HS-27A (cell line): ENCODE measurements around the gene POU4F2.

Experiments
- DNase-seq: peaks from one replicate; pipeline ENCODE4 v3.0.0-alpha.2; 2012; ENCODE audit warnings: low read depth, missing footprints

POU4F2 gene, protein sequence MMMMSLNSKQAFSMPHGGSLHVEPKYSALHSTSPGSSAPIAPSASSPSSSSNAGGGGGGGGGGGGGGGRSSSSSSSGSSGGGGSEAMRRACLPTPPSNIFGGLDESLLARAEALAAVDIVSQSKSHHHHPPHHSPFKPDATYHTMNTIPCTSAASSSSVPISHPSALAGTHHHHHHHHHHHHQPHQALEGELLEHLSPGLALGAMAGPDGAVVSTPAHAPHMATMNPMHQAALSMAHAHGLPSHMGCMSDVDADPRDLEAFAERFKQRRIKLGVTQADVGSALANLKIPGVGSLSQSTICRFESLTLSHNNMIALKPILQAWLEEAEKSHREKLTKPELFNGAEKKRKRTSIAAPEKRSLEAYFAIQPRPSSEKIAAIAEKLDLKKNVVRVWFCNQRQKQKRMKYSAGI

DNA sequence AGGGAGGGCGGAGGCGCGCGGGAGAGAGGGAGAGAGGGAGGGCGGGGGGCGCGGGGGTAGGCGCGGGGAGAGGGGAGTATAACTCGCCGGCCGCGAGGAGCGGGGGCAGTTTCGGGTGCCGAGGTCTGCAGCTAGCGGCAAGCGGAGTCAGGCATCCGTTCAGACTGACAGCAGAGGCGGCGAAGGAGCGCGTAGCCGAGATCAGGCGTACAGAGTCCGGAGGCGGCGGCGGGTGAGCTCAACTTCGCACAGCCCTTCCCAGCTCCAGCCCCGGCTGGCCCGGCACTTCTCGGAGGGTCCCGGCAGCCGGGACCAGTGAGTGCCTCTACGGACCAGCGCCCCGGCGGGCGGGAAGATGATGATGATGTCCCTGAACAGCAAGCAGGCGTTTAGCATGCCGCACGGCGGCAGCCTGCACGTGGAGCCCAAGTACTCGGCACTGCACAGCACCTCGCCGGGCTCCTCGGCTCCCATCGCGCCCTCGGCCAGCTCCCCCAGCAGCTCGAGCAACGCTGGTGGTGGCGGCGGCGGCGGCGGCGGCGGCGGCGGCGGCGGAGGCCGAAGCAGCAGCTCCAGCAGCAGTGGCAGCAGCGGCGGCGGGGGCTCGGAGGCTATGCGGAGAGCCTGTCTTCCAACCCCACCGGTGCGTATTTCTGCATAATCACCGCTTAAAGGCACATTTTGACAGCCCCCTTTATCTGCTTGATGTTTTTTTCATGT is at the start of gene POU4F2:
TSS of gene POU4F2 (plus strand) at position 108 of the 720 bp plus-strand sequence. CDS start at position 356, 248 bp downstream.
- DNase-seq: no peak

DNA sequence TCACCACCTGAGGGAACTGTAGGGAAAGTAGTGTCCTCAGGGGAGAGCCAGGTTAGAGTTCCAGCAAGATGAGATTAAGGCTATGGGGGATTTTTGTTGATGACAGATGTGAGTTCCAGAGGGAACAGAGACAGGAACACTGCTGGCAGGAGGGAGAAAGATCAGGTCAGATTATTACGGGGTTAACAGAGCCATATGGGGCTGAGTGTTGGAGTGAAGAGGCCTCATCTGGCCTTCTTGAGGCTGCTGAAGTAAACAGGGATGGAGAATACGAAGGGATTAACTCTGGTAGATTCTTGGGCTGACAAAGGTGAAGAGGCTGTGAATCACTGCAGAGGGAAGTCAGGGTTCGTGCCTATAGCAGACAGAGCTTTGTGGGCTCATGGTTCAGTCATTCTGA is 47.9 kb upstream of the POU4F2 start:
- DNase-seq: no peak

DNA sequence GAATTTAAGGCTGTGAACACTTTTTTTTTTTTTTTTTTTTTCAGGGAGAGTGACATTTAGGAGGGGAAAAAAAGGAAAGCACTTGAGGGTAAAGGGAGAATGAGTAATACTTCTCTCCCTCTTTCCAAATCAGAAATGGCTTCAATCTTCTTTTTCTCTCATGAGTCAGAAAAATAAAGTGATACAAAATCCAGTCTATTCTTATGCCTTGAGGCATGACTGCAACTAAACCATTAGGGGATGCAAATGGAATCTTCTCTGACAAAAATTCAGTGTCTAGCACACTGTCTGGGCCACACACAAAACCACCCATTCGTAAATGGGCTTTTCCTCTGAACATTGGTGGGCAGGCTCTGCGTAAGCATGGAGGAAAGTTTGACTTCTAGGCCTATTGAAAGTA is 46.7 kb upstream of the POU4F2 start:
- no peak for DNase-seq

DNA sequence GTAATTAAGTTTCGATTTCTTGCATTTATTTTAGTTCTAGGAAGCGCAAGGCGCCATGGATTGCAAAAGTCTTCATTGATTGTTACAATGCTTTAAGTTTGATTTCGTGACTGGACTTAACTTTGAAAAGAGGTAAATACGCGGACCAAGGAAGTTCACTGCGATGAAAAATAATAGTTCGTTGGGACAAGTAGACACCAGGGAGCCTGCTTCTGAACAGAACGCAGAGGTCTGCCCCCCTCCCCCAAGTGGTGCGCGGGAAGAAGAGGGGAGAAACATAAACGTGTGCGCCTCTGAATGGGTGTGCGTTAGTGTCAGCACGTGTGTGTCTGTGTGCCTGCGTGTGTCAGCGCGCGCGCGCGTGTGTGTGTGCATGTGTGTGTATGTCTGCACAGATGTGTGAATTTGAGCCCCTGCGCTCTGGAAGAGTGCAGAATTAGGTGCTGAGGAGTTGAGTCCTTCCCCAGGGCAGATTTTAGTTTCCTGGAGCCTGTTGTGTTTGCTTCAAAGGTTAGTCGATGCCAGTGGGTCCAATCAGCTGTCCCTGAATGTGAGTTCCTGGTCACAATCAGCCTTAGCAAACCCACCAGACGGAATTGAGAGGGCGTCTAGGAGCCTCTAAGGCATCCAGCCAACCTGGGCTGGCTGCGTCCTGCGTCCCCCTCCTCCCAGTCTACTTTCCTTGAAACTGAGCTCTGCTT is 5.8 kb upstream of the POU4F2 start:
- DNase-seq: no peak

DNA sequence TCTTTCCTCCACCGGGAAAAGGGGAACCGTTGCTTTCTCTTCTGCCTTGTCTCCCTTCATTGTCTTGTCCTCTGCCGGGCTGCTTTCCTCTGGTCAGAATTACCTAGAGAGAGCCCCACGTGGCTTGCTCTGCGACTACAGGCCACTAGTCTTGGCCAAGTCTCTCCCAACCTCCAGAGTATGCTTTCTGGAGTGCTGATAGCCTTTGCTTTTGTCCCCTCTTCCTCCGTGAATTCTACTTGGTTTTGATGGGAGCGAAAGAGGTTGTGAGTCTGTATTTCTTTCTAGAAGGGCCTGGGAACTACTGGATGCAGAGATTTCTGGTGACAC is 5.3 kb upstream of the POU4F2 start:
- no peak for DNase-seq

DNA sequence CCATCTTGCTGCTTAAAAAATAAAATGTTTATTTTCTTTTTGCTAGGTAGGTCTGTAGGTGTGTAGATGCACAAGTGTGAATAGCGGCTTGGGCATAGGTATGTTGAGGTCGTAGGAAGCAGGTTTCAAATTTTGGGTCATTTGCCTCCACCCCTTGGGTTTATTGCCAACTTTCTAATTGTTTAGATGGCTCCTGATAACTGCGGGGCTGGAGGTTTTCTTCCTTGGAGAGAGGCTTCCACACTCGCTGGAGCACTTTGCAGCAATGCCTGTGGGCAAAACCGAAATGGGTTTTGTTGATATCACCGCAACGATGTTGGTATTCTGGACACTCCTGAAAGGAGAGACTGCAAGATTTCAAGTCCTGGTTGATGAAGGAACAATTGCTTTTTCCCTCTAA is 3.9 kb upstream of the POU4F2 start:
- DNase-seq: no peak

DNA sequence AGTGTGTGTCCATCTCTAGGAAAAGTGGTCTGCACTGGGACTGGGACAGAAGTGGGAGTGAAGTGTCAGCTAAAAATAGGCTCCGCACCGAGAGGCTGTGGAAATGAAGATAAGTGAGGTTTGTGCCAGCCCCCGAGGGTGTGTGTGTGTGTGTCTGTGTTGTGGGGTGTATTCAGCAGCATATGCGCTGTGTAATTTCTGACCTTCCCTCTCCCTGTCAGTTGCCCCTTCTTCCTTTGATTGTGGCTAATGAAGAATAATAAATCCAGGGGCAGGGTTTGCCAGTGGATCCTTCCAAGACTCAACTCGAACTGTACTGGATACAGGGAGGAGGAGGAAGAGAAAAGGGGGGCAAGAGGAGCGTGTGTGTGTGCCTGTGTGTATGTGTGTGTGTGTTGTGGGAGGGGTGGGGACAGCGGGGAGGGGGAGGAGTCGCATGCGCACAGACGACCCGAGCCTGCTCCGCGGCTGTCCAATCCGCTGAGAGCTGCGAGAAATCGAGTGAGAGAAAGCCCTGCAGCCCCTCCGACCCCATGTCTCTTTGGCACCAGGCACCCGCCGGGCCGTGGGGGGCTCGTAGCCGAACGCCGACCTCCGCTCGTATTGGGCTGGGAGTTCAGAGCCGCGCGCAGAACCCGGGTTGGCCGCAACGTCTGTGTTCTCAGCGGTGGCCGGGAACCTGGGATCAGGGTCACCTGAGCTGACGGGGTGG is 916 bp upstream of the POU4F2 start:
- DNase-seq: no peak

DNA sequence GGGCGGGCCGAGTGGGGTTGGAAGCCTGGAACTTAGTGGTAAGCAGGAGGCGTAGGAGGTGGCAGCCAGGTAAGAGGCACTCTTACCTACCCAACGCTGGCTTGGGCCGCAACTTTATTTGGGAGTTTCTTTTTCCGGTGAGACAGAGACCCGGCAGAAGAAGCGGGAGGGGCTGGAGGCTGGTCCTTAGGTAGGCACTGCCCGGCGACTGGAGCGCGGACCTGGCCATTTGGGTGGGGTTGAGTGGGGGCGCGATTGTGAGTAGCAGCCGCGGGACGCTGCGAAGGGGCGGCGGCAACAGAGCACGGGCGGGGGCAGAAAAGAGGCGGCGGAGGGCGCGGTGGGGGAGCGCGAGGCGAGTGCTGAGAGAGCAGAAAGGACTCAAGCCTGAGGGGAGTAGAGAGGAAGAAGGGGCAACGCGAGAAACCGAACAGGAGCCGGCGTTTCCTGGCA is 334 bp upstream of the POU4F2 start:
- no peak for DNase-seq

DNA sequence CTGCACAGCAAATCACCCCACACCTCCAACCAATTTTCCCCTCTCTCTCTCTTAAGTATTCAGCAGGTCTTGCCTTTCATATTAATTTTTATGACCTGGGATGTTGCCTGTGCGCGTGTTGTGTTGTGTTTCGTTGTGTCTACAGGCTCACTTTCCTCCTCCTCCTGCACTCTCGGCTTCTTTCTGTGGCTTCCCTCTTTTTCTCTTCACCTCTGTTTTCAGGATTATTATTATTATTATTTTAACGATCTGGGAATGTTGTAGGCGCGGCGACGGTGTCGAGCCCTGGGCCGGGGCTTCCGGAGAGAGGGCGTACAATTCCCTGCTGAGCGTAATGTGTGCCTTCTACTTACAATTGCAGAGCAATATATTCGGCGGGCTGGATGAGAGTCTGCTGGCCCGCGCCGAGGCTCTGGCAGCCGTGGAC is 826 bp downstream of the POU4F2 start:
- no peak for DNase-seq

DNA sequence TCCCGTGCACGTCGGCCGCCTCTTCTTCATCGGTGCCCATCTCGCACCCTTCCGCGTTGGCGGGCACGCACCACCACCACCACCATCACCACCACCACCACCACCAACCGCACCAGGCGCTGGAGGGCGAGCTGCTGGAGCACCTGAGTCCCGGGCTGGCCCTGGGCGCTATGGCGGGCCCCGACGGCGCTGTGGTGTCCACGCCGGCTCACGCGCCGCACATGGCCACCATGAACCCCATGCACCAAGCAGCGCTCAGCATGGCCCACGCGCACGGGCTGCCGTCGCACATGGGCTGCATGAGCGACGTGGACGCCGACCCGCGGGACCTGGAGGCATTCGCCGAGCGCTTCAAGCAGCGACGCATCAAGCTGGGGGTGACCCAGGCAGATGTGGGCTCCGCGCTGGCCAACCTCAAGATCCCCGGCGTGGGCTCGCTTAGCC is 1.4 kb downstream of the POU4F2 start:
- no peak for DNase-seq

DNA sequence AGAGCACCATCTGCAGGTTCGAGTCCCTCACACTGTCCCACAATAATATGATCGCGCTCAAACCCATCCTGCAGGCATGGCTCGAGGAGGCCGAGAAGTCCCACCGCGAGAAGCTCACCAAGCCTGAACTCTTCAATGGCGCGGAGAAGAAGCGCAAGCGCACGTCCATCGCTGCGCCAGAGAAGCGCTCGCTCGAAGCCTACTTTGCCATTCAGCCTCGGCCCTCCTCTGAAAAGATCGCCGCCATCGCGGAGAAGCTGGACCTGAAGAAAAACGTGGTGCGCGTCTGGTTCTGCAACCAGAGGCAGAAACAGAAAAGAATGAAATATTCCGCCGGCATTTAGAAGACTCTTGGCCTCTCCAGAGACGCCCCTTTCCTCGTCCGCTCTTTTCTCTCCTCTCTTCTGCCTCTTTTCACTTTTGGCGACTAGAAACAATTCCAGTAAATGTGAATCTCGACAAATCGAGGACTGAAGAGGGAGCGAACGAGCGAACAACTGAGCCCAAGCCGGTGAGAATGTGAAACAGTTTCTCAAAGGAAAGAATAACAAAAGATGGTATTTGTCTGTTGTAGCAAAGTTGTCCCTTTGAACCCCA is 1.9 kb downstream of the POU4F2 start:
- DNase-seq: no peak

DNA sequence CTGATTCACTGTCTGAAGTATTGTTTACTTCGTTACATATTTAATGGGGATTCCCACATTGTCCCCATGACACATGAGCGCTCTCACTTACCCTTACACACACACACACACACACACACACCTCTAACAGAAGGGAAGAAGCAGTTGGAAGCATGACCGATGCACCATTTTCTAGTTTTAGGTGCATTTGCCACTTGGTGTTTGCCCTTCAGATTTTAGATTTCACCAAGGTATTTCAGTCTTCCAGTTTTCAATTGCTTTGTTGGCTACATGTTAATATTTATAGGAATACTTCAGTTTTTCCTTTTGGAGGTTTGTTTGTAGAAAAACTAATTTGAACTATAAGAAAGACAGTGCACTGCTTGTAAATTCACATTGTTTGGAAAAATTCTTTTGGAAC is 3.1 kb downstream of the POU4F2 start:
- DNase-seq: no peak

DNA sequence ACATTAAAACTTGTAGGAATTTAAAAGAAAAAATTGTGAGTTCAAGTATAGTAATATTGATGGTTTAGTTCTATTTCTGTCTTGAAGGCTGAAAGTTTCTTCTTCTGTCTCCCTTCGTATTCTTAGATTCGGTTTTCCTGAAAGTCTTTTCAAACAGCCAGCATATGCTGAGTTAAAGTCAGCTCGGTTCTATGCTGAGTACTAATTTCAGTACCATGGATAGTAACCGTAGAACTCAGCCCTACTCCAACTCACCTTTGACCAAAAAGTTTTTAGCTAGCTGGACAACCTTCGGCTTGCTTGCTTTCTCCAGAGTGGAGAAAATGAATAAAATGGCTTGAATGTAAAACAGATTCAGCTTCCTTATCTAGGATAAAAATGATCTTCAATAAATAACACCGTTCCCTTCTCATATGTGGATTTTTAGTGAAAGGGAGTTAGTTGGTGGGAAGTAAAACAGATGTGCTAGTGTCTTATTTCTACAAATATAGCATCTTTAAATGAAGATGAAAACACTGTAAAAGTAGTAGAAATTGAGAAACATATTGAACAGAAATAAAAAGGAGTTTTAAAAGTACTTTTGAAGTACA is 5.2 kb downstream of the POU4F2 start:
- no peak for DNase-seq

DNA sequence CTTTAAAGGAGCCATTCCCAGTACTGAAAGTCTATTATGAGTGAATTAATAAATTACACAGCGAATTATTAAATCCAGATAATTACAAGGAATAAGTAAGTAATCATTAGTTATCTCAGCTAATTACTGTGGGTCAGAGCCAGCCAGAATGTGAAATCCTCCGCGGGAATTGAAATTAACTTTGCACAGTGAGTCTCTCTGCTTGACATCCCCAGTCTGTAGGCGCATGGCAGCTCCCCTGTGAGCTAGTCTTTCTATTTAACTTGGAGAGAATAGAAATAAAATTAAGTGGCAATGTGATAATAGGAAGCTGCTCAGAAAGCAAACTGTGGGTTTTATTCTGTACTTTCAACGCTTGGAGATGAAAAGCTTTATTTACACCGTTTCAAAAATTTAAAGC is 7.2 kb downstream of the POU4F2 start:
- no peak for DNase-seq

DNA sequence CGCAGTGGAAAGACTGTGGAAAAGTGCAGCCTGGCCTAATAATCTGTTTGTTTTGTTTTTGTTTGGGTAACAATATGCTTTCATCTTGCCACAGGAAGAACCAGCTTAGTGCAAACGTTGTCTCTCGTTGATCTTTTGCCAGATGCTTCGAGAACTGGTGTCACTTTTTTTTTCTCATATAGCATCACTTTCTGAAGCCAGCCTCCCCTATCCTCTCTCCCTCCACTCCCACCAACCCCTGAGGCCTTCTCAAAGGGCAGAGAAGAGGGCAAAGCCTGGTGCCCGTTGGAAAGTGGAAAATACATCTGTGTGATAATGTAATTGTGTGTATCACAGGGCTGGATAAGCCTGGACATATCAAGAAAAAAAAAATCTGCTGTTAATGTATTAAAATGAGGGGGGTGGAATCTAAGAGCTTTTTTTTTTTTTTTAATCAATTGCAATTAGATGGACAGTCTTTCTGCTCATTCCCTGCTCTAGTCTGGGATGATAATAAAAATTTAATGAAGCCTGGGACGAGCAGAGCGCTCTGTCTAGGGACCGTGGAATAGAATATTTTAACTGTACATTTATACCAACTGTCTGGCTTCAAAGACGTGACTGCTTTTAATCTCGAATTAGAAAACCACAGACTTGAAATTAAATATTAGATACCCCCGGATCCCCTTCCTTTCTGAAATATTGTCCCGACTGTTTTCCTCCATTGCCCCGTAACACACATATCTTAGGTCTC is 8.1 kb downstream of the POU4F2 start:
- no peak for DNase-seq

DNA sequence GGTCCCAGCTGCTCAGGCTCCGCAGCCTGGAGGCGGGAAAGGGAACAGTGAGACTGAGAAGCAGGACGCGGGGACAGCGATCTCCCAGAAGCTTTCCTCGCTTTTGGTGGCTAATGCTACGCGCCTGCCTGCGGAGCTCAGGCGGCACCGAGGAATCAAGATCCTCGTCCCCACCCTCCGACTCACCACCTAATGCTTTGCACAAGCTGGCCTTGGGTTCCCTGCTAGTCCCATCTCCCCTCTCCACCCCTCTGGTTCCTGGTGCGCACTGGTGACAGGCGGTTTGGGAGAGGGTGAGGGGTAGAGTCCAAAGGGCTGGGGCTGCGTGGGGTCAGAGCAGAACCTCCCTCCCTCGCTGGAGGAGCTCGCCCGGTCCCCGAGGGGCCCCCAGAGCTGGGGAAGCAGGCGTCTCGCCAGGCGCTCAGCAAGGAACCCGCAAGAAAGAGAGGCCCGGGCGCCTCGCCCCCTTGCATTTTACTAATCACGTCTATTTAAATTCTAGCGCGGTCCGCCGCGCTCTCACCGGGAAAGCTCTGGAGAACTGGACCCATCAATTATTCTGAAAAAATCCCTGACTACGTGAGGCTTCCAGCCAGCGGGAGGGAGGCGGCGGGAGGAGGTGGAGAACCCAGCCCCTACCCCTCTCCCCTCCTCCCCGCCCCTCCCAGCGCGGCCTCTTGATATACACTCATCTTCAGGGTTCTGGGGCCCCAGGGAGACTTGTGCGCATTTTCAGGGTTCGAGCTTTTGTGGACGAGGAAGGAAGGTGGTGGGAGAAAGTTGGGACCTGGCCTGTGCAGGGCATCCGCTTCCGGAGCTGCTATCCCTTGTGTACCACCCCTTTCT is 9.1 kb downstream of the POU4F2 start:
- DNase-seq: no peak

DNA sequence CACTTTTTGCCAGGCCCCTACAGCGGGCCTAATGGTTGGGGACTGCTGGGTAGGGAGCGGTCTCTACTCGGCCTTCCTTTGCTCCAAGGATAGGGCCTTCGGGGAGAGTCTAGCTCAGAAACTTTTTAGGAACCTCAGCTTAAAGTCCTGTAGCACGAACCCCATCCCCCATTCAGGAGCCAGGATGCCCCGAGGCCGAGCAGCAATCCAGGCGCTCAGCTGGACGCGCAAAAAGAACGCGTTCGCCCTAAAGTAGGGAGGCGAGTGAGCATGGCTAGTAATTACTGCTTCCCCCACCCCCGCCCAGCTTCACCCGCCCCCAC is 9.7 kb downstream of the POU4F2 start:
- DNase-seq: no peak

DNA sequence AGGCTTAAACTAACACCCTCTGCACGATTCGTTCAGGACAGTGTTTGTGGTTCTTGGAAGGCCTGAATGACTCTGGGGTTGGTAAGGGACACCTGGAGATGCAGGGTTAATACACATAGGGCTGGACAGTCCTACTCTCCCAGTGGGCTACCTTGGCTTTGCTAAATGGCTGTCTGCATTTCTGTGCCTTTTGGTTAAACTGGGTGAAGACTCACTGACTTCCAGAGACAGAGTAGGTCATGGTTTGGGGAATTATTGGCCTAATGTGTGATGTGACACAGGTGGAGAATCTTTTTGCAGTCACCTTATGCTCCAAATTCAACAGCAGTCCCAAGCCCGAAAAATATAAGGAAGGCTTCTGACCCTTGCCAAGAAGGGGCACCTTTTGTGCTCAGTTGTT is 10.5 kb downstream of the POU4F2 start:
- DNase-seq: no peak

DNA sequence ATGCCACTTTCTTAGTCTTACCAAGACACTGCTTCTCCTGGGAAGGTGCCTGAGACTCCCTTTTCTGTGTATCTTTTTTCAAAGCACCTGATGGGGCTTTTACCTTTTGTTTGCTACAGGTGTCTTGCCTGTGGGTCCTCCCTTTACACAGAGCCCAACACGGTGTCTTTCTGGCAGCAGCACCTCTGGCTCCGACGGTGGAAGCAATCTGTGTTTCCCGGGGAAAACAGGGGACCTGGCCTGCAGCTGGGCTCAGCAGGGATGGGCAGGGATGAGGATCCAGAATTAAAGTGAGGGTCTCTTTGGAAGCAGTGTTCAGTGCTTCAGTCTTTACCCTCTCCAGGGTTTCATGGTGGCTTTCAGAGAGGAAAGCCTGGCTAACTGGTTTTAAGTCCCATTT is 11.3 kb downstream of the POU4F2 start:
- no peak for DNase-seq
